ENCODE data around the gene ZDHHC14.

Gene ZDHHC14

DNA sequence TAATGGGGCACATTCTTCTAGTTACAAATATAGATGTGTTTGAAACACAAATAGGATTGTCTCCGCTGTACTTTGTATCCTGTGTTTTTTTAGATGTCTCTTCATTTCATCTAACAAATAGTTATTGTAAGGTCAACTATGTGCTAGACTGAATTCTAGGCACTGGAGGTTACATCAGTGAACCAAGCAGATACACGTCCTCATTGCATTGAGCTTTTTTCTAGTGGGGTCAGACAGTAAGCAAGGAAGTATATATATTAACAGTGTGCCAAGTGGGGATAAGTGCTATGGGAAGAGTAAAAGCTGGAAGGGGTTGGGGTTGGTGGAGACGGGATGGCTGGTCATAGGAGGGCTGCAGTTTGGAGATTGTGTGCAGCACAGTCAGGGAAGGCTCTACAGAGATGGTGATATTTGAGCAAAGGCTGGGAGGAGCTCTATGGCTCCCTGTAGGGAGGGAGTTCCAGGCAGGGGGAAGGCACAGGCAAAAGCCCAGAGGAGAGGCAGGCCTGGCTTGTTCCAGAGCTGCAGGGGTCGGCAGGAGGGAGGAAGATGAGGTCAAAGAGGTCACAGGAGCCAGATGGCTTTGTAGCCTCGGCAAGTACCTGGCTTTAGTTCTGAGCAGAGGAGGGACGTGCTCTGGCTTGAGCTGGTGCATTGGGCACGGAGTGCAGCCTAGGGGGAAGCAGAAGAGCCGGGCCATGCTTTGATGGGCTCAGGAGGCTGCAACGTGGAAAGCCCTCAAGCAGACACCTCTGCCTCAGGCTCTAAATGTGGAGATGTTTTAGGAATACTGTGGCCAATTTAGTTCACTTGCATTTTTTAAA is 152.3 kb downstream of the ZDHHC14 start:
- no peaks in the 10 kb centered on the region for H3K9me3 Mint-ChIP-seq
- H3K36me3 Mint-ChIP-seq (ENCODE audit: low read depth): no peaks in the 10 kb centered on the region
- no peak overlapping the region for H3K27ac Mint-ChIP-seq
- peaks cover 33% of the 10 kb centered on the region for H3K4me1 Mint-ChIP-seq (ENCODE audit: low read depth)
- no peak overlapping the region for H3K4me3 Mint-ChIP-seq
- peaks cover 3% of the 10 kb centered on the region for H3K27me3 Mint-ChIP-seq

DNA sequence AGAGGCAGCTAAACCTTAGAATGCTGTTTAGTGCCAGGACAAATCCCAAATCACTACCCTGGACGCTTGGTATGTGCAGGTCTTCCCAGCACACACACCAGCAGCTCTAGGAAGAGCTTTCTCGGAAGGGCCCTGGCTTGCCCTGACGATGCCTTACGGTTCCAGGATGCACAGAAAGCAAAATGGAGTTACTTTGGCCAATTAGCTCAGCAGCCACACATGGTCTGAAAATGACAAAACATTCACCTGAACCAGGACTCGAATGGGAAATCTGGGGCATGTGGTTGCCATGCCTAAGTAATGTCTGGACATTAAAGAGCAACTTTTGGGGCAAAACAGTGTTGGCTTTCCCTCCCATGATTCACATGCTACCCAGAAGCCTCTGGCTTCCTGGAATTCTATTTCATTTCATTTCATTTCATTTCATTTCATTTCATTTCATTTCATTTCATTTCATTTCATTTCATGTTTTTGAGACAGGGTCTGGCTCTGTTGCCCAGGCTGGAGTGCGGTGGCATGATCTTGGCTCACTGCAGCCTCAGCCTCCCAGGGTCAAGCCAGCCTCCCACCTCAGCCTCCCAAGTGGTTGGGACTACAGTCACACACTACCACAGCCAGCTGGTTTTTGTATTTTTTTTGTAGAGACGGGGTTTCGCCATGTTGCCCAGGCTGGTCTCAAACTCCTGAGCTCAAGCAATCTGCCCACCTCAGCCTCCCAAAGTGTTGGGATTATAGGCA is 153.3 kb downstream of the ZDHHC14 start:
- Mint-ChIP-seq H3K4me3 (no peak overlapping the region), H3K27ac (no peak overlapping the region), H3K4me1 (ENCODE audit: low read depth) (peaks cover 41% of the 10 kb centered on the region), H3K27me3 (peaks cover 6% of the 10 kb centered on the region), H3K36me3 (ENCODE audit: low read depth) (no peaks in the 10 kb centered on the region), H3K9me3 (no peaks in the 10 kb centered on the region)

DNA sequence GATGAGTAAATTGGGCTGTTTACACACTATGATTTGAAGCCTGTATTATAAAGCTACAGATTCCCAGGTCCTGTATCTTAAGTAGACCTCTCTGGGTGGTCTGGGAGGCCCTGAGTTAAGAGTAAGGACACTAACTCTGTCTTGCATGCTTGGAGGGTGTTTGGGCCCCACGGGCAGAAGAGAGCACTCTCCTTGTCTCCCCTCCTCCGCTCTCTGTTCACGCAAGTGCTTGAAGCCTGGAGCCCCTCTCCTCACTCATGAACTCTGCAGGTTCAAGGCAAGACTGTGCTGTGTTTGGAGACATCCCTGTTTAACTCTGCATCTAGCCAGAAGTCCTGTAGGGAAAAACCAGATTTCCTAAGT is 154.0 kb downstream of the ZDHHC14 start:
- Mint-ChIP-seq H3K4me1 (ENCODE audit: low read depth) (peaks cover 41% of the 10 kb centered on the region), H3K27me3 (peaks cover 6% of the 10 kb centered on the region), H3K9me3 (no peaks in the 10 kb centered on the region), H3K27ac (peak overlapping the region; percentile 74), H3K4me3 (no peak overlapping the region), H3K36me3 (ENCODE audit: low read depth) (no peaks in the 10 kb centered on the region)

DNA sequence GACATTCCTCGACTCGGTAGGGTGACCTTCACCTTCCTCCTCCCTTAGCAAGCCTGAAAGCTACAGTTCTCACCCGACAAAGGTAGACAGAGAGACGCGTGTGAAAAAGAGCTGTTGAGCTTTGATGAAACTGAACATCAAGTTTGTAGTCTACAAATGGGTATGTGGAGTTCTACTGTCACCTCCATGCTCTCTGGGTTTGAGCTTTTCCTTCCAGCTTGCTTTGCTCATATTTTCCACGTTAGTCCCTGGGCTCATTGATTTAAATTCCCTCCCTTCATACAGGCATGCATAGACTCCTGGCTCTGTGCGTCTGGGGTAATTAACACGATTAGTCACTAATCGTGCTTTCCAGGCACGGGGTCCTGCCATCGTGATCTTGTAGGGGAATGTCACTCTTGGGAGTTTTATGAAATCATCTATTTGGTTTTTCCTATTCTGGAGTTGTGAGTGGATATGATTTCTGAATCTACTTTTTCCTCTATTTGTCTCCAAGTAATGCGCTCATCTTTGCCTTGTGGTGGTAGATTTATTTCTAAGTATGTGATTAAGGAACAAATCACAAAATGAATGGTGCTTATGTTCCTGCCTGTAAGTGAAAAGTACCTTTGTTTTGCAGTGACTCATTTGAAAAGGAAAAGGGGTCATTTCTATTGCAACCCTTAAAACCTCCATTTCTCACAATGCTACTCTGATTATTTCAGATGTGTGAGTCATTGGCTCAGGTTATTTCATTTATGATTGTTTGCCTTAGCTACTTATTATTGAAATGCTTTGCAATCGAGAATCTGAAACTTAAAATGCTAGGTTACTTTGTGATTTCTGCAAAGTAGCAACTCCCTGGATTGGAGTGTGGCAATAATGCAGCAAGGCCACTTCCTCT is 154.6 kb downstream of the ZDHHC14 start:
- Mint-ChIP-seq H3K4me1 (ENCODE audit: low read depth) (peaks cover 41% of the 10 kb centered on the region), H3K27me3 (peaks cover 6% of the 10 kb centered on the region)

DNA sequence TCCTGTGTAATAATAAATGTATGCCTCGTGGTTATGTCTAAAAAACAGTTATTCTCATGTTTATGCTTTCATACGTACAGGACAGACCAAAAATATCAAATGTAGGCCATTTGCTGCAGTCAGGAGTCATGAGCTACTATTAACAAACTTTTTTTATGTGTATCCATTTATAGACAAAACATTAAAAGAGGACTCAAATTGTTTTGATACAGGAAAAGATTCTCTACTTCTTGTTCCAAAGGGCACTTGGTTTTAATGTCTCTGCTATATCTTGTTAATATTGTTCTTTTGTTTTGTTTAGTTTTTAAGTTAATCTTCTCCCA is 155.2 kb downstream of the ZDHHC14 start:
- Mint-ChIP-seq H3K36me3 (ENCODE audit: low read depth) (no peaks in the 10 kb centered on the region), H3K27ac (peak overlapping the region; percentile 72), H3K4me3 (peak overlapping the region; percentile 51), H3K27me3 (peaks cover 6% of the 10 kb centered on the region), H3K9me3 (no peaks in the 10 kb centered on the region), H3K4me1 (ENCODE audit: low read depth) (peaks cover 41% of the 10 kb centered on the region)

More for the DNA sequence above, 154.6 kb downstream of the ZDHHC14 start:
- Mint-ChIP-seq H3K36me3 (ENCODE audit: low read depth) (no peaks in the 10 kb centered on the region), H3K4me3 (peak overlapping the region; percentile 51), H3K9me3 (no peaks in the 10 kb centered on the region), H3K27ac (peak overlapping the region; percentile 74)

DNA sequence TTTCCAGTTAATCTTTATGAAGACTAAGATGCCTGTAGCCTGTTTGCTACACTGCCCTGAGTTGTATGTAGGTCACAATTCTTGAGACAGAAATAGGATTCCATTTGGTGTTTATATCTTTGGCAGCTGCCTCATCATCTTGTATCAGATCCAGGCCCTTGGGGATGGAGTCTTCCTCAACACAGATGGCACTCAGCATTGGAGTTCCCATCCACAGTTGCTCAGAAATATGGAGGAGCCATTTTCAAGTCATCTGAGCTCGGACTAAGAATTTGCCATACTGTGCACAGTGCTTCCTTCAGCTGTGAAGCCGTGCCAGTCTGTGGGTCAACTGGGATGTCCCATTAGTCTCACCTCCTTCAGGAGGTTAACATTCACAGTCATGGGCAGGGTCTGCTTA is 156.6 kb downstream of the ZDHHC14 start:
- Mint-ChIP-seq H3K27ac (no peak overlapping the region), H3K9me3 (no peaks in the 10 kb centered on the region), H3K4me3 (no peak overlapping the region), H3K27me3 (peaks cover 6% of the 10 kb centered on the region), H3K36me3 (ENCODE audit: low read depth) (no peaks in the 10 kb centered on the region), H3K4me1 (ENCODE audit: low read depth) (peaks cover 41% of the 10 kb centered on the region)

DNA sequence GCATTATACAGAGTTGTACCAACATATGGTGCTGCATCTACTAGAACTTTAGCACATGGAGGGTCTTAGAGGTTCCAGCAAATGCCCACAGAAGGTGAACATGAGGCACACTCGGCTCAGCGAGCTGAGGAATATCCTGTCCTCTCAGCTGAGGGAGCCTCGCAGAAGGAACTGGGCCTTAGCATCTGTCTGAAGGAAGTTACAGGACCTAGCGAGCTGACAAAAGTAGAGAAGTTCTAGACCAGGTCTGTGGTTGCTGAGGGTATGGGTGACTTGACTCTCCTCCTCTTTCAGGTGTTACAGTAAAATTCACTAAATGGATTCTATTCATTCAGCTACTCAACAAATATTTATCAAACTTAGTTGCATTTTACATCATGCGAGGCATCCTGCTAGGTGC is 157.2 kb downstream of the ZDHHC14 start:
- no peaks in the 10 kb centered on the region for H3K9me3 Mint-ChIP-seq
- H3K4me3 Mint-ChIP-seq: no peak overlapping the region
- H3K4me1 Mint-ChIP-seq (ENCODE audit: low read depth): peaks cover 41% of the 10 kb centered on the region
- H3K36me3 Mint-ChIP-seq (ENCODE audit: low read depth): no peaks in the 10 kb centered on the region
- H3K27ac Mint-ChIP-seq: no peak overlapping the region
- peaks cover 5% of the 10 kb centered on the region for H3K27me3 Mint-ChIP-seq

DNA sequence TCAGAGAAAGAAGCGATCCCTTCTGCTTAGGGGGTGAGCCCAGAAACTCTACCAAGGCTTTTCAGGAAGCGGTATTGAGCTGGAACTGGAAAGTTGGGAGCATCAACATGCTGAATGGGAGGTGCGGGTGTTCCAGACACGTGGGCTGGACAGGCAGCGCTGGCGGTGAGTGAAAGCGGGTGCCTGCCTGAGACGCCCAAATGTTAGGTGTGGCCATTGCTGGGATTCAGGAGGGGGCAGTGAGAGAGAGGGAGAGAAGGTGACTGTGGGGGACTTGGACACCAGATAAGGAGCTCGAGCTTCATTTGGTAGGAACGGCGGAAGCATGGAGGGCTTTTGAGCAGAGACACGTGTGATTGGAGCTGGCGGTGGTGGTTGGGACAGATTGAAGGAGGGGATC is 157.7 kb downstream of the ZDHHC14 start:
- peaks cover 3% of the 10 kb centered on the region for H3K27me3 Mint-ChIP-seq
- peak overlapping the region; percentile 57 for H3K27ac Mint-ChIP-seq
- H3K4me1 Mint-ChIP-seq (ENCODE audit: low read depth): peaks cover 41% of the 10 kb centered on the region
- H3K36me3 Mint-ChIP-seq (ENCODE audit: low read depth): no peaks in the 10 kb centered on the region
- H3K9me3 Mint-ChIP-seq: no peaks in the 10 kb centered on the region
- no peak overlapping the region for H3K4me3 Mint-ChIP-seq

DNA sequence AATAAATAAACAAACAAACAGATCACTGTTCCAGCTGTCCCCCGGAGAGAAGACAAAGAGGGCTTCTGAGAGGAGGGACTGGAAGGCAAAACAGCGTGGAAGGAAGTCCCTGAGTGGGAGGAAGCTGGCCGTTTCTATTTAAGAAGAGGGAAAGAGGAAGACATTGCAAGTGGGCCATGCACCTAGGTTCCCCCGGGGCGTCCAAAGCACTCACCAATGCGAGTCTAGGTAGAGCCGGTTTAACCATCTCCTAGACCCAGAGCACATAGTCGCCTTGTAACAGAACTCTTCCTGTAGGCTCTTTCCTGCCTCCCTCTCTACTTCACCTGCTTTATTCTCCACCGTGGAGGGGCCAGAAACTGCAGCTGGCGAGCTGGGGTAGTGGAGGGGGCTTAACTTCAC is 158.4 kb downstream of the ZDHHC14 start:
- Mint-ChIP-seq H3K4me3 (no peak overlapping the region), H3K4me1 (ENCODE audit: low read depth) (peaks cover 41% of the 10 kb centered on the region), H3K9me3 (no peaks in the 10 kb centered on the region), H3K36me3 (ENCODE audit: low read depth) (no peaks in the 10 kb centered on the region), H3K27me3 (peaks cover 3% of the 10 kb centered on the region), H3K27ac (no peak overlapping the region)

DNA sequence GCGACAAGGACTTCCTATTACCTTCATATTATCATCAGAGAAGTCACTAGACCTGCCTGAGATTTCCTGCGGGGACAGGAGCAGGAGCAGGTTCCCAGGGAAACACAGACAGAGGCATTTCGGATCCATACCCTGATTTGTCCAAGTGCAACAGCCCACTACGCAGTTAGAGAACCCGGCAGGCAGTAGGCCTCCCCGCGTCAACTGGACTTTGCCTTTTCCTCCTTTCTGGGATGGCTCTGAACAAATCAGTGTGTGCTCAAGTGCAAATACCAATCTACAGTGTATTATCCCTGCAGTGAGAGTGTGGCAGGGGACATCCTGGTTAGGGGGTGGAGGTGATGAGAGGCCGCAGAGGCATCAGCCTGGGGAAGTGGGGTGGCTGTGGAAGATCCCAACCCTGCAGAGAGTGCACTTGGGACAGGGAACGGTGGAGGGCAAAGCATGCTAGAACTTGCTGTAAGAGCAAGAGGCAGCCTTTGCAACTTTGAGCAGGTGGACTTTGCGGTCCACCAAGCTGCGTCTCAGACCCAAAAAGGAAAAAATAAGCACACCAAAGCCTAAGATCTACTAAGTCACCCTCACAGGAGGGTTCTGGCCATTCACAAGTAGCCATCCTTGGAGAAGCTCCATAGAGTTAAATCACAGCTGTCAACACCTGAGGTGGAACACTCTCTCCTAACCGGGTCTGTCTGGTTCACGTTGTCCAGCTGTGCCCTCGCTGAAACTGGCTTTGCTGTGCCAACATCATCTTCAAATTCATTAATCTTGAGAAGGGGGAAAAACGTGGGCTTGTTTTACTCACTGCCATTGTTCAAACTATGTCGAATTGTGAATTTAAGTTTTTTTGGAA is 159.1 kb downstream of the ZDHHC14 start:
- H3K9me3 Mint-ChIP-seq: no peaks in the 10 kb centered on the region
- no peak overlapping the region for H3K27ac Mint-ChIP-seq
- H3K4me3 Mint-ChIP-seq: no peak overlapping the region
- peaks cover 6% of the 10 kb centered on the region for H3K36me3 Mint-ChIP-seq (ENCODE audit: low read depth)
- peaks cover 3% of the 10 kb centered on the region for H3K27me3 Mint-ChIP-seq
- H3K4me1 Mint-ChIP-seq (ENCODE audit: low read depth): peaks cover 37% of the 10 kb centered on the region

DNA sequence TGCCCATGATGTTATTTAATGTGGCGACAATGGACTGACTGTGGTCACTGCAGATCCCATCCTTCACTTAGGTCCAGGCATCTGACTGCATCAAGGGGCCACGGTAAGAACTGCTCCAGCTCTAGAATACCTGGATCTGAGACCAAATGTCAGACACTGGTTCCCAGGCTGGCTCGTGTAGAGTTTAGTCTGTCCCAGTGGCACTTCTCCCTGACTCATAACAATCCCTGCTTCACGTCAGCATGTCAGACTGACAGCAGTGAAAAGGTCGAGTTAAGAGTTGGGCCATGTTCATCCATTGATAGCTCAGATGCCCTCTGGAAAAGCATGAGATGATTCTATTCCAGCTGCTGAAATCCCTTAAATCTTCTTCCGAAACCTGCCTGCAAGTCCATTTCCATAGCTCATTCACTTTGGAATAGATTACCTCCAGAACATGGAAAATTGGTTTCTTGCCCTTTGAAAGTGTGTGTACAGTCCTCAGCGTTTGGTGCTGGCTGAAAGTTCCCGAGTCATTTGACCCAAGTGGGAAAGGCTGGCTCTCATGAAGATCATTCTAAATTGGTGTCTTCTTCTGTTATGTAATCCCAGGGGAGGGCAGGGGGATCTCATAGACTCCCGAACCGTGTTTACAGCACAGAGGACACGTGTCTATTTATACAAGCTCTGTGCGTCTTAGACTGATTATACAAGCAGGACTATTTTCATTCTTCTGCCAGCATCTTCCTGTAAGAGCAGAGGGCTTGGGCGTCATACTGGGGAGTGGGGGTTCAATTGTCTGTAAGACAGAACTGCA is 160.8 kb downstream of the ZDHHC14 start:
- H3K27me3 Mint-ChIP-seq: peaks cover 3% of the 10 kb centered on the region
- no peaks in the 10 kb centered on the region for H3K9me3 Mint-ChIP-seq
- no peak overlapping the region for H3K27ac Mint-ChIP-seq
- H3K4me1 Mint-ChIP-seq (ENCODE audit: low read depth): peaks cover 22% of the 10 kb centered on the region
- H3K36me3 Mint-ChIP-seq (ENCODE audit: low read depth): peaks cover 7% of the 10 kb centered on the region
- no peak overlapping the region for H3K4me3 Mint-ChIP-seq

DNA sequence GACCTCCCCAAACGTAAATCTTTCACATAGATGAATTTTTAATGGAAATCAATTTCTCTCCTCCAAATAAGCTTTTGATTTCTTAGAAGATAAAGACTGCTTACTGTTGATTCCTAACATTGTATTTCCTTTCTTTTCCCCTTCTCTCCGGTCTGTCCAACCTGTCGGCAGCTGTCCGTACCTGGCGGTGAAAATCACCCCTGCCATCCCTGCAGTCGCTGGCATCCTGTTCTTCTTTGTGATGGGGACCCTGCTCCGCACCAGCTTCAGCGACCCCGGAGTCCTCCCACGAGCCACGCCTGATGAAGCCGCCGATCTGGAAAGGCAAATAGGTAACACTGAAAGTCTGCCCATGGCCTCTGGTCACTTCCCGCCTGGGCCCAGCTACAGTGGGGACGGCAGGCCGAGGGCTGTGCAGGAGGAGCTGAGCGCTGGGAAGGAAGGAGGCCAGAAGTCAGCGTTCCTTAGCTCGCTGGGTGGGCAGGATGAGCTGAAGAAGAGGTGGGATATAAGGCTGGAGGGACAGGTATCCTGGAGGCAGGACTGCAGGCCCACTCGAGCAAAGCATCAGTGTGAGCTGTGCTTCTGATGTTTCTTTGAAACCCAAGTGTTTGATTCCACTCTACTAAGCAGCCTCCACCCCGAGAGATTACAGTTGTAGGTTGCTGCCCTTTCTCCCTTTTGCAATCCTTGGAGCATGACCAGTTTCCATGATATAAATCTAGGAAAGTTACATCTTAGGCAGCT is 161.6 kb downstream of the ZDHHC14 start:
- no peak overlapping the region for H3K27ac Mint-ChIP-seq
- peaks cover 15% of the 10 kb centered on the region for H3K4me1 Mint-ChIP-seq (ENCODE audit: low read depth)

DNA sequence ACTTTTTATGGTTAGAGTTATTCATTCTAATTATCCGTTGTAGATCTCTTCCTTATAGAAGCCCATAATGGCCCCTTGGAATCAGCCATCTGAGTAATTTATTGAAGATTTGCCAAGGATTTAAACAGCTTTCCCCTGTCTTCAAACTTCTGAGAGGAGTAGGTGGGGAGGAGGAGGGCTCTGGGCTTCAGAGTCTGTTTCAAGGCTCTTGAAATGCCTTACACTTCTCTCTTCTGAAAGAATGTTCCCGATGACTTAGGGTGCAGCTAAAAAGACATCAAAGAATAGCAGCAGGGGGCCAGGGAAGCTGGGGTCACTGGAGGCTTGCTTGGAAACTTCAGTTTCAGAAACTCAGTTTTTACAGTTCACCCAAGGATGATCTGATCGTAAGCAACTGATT is 165.3 kb downstream of the ZDHHC14 start:
- H3K9me3 Mint-ChIP-seq: peaks cover 4% of the 10 kb centered on the region
- H3K4me3 Mint-ChIP-seq: no peak overlapping the region
- H3K27me3 Mint-ChIP-seq: no peaks in the 10 kb centered on the region
- peaks cover 28% of the 10 kb centered on the region for H3K4me1 Mint-ChIP-seq (ENCODE audit: low read depth)
- peaks cover 19% of the 10 kb centered on the region for H3K36me3 Mint-ChIP-seq (ENCODE audit: low read depth)
- H3K27ac Mint-ChIP-seq: no peak overlapping the region

More for the DNA sequence above, 161.6 kb downstream of the ZDHHC14 start:
- Mint-ChIP-seq H3K4me3 (no peak overlapping the region), H3K27me3 (peaks cover 3% of the 10 kb centered on the region), H3K36me3 (ENCODE audit: low read depth) (peaks cover 11% of the 10 kb centered on the region), H3K9me3 (no peaks in the 10 kb centered on the region)

Measured in stimulated activated naive CD8-positive, alpha-beta T cell treated with anti-CD3 and anti-CD28 coated beads, Interleukin-15, Interleukin-2, amounts not matched to agents 100 ng/mL and 50 ng/mL, for 24 hours (primary cell).